GM12873 (cell line): ENCODE data around the gene LARGE1.

ENCODE experiments used
- CTCF ChIP-seq: IDR thresholded peaks from 2 replicates; pipeline ENCODE4 v1.5.1; 2012; ENCODE audit warnings: low read depth, mild to moderate bottlenecking, moderate library complexity, low read length, control low read depth; ENCODE audit not compliant: insufficient read depth; ENCODE audit errors: missing control alignments

Gene LARGE1

GRCh38 chr22:33922349-33922681 lies 2.0 kb upstream of the LARGE1 start:
- no peak for TF ChIP-seq CTCF

GRCh38 chr22:33921525-33922348 lies 1.5 kb upstream of the LARGE1 start:
- TF ChIP-seq CTCF, result no peak

GRCh38 chr22:33920927-33921524 lies 750 bp upstream of the LARGE1 start:
- TF ChIP-seq CTCF, result no peak

GRCh38 chr22:33919391-33920196 lies 682 bp downstream of the LARGE1 start:
- no peak for TF ChIP-seq CTCF

- no peak for TF ChIP-seq CTCF
Measured at GRCh38 chr22:33918676-33919365, 1.5 kb downstream of the LARGE1 start.

GRCh38 chr22:33917744-33918406 lies 2.4 kb downstream of the LARGE1 start:
- peak; percentile 76 for TF ChIP-seq CTCF
